Astrocyte (in vitro differentiated cells and primary cell): ENCODE data around the gene ZNF780B. TPM values are rescaled to one million over a fixed set of nuclear protein-coding genes. Genes with fewer than 3 reads are reported as not detected.
A peak's percentile ranks its signal among the peaks of the same experiment; 100 is the strongest.

ENCODE experiments used
- DNase-seq: peaks from one replicate; pipeline ENCODE4 v3.0.0-alpha.2; 2010; ENCODE audit warnings: low read depth
- FAIRE-seq: peaks from 2 replicates; lab custom pipeline; 2011; peaks lifted over from hg19 to GRCh38; lab: Jason Lieb, UNC
- H2AFZ ChIP-seq: 2 replicates; pipeline ENCODE4 v1.6.0; 2012; ENCODE audit warnings: low read depth, low read length, inconsistent platforms
- H3K27ac ChIP-seq: 2 replicates; pipeline ENCODE4 v1.5.1; 2011; ENCODE audit warnings: low read depth, low read length, inconsistent platforms
- H3K27me3 ChIP-seq: 2 replicates; pipeline ENCODE4 v1.6.0; 2011; ENCODE audit warnings: low read length, inconsistent platforms; ENCODE audit not compliant: insufficient read depth
- H3K36me3 ChIP-seq: 2 replicates; pipeline ENCODE4 v1.5.1; 2011; ENCODE audit warnings: low read length, inconsistent platforms; ENCODE audit not compliant: insufficient read depth
- H3K4me1 ChIP-seq: 2 replicates; pipeline ENCODE4 v1.5.1; 2011; ENCODE audit warnings: low read length, inconsistent platforms; ENCODE audit not compliant: insufficient read depth
- H3K4me2 ChIP-seq: 2 replicates; pipeline ENCODE4 v1.6.0; 2012; ENCODE audit warnings: low read length, inconsistent platforms
- H3K4me3 ChIP-seq: 2 replicates; pipeline ENCODE4 v1.5.1; 2011; ENCODE audit warnings: low read depth, mild to moderate bottlenecking, low read length, inconsistent platforms; ENCODE audit not compliant: insufficient read depth
- H3K79me2 ChIP-seq: 2 replicates; pipeline ENCODE4 v1.6.0; 2012; ENCODE audit warnings: mild to moderate bottlenecking, low read length, inconsistent platforms; ENCODE audit not compliant: insufficient read depth
- H3K9ac ChIP-seq: 2 replicates; pipeline ENCODE4 v1.6.0; 2012; ENCODE audit warnings: mild to moderate bottlenecking, low read length, inconsistent platforms
- H3K9me3 ChIP-seq: 2 replicates; pipeline ENCODE4 v1.5.1; 2012; ENCODE audit warnings: low read depth, mild to moderate bottlenecking, low read length, inconsistent platforms; ENCODE audit not compliant: insufficient read depth
- H4K20me1 ChIP-seq: 2 replicates; pipeline ENCODE4 v1.6.0; 2012; ENCODE audit warnings: low read length, inconsistent platforms; ENCODE audit not compliant: insufficient read depth
- H3K27ac Mint-ChIP-seq: one replicate; pipeline ENCODE4 v1.8.0; 2021; ENCODE audit warnings: mild to moderate bottlenecking, mixed read lengths; ENCODE audit not compliant: unreplicated experiment
- H3K27me3 Mint-ChIP-seq: one replicate; pipeline ENCODE4 v1.8.0; 2021; ENCODE audit warnings: low read depth, mixed read lengths; ENCODE audit not compliant: unreplicated experiment
- H3K36me3 Mint-ChIP-seq: one replicate; pipeline ENCODE4 v1.8.0; 2021; ENCODE audit warnings: low read depth, mixed read lengths; ENCODE audit not compliant: unreplicated experiment
- H3K4me1 Mint-ChIP-seq: one replicate; pipeline ENCODE4 v1.8.0; 2021; ENCODE audit warnings: low read depth, mixed read lengths; ENCODE audit not compliant: unreplicated experiment
- H3K4me3 Mint-ChIP-seq: one replicate; pipeline ENCODE4 v1.8.0; 2021; ENCODE audit warnings: mild to moderate bottlenecking, moderate library complexity, mixed read lengths; ENCODE audit not compliant: unreplicated experiment
- H3K9me3 Mint-ChIP-seq: one replicate; pipeline ENCODE4 v1.8.0; 2021; ENCODE audit warnings: mild to moderate bottlenecking, mixed read lengths; ENCODE audit not compliant: unreplicated experiment
- EZH2 ChIP-seq: IDR thresholded peaks from 2 replicates; pipeline ENCODE4 v1.6.1; 2012; ENCODE audit warnings: mild to moderate bottlenecking, low read length, inconsistent platforms; ENCODE audit not compliant: insufficient read depth
- total RNA-seq: library from RNA; stranded (reverse); gene quantifications from 2 replicates; pipeline ENCODE4 v1.2.1, GENCODE V29; 2021
- TF ChIP-seq, protein P1 (sequence below): IDR thresholded peaks from 2 replicates; pipeline ENCODE4 v1.5.1; 2011; ENCODE audit warnings: low read depth, mild to moderate bottlenecking, inconsistent platforms, low read length, moderate library complexity; ENCODE audit not compliant: insufficient read depth

ZNF780B gene
- total RNA-seq, 1 donor from 2014 or later = 12.0 TPM

DNA sequence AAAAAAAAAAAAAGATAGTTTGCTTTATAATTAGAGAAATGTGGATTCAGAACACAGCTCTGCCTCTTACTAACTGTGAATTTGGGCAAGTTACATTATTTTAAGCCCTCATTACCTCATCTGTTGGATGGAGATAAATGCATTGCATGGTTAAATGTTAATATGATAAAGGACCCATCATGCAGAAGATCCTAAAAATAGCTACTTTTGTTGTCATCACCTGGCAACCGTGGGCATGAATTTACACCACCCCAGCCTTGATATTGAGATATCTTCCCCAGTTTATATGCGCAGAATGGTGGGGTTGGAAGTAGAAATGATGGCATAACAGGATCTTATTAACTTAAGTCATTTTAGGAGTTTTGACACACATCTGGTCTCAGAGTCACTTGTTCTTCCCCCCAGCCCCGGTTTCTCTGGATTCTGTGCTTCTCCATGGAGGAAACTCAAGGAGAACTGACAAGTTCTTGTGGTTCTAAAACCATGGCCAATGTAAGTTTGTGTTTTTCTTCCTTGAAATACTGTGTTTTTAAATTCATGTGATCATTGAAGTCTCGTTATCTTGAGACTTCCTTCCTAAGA, 50.2 kb downstream of the ZNF780B start:
- Histone ChIP-seq H3K9me3 (no peaks in the 10 kb centered on the region), H3K4me1 (peaks cover 10% of the 10 kb centered on the region), H3K9ac (peak overlapping the region; percentile 5), H2AFZ (no peak overlapping the region), H3K79me2 (no peaks in the 10 kb centered on the region), H3K4me2 (peak overlapping the region; percentile 45), H3K4me3 (no peak overlapping the region), H3K27ac (peak overlapping the region; percentile 62), H3K36me3 (peaks cover 3% of the 10 kb centered on the region), H3K27me3 (no peaks in the 10 kb centered on the region), H4K20me1 (no peaks in the 10 kb centered on the region)
- H3K27ac Mint-ChIP-seq = peak overlapping the region; percentile 64
- FAIRE-seq = no peak
- peaks cover 5% of the 10 kb centered on the region for H3K4me1 Mint-ChIP-seq
- TF ChIP-seq EZH2 = no peak
- TF ChIP-seq, protein P1, sequence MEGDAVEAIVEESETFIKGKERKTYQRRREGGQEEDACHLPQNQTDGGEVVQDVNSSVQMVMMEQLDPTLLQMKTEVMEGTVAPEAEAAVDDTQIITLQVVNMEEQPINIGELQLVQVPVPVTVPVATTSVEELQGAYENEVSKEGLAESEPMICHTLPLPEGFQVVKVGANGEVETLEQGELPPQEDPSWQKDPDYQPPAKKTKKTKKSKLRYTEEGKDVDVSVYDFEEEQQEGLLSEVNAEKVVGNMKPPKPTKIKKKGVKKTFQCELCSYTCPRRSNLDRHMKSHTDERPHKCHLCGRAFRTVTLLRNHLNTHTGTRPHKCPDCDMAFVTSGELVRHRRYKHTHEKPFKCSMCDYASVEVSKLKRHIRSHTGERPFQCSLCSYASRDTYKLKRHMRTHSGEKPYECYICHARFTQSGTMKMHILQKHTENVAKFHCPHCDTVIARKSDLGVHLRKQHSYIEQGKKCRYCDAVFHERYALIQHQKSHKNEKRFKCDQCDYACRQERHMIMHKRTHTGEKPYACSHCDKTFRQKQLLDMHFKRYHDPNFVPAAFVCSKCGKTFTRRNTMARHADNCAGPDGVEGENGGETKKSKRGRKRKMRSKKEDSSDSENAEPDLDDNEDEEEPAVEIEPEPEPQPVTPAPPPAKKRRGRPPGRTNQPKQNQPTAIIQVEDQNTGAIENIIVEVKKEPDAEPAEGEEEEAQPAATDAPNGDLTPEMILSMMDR = no peak
- H3K36me3 Mint-ChIP-seq = peaks cover 27% of the 10 kb centered on the region
- no peak for DNase-seq
- no peaks in the 10 kb centered on the region for H3K27me3 Mint-ChIP-seq
- H3K9me3 Mint-ChIP-seq = peaks cover 11% of the 10 kb centered on the region
- H3K4me3 Mint-ChIP-seq = no peak overlapping the region

DNA sequence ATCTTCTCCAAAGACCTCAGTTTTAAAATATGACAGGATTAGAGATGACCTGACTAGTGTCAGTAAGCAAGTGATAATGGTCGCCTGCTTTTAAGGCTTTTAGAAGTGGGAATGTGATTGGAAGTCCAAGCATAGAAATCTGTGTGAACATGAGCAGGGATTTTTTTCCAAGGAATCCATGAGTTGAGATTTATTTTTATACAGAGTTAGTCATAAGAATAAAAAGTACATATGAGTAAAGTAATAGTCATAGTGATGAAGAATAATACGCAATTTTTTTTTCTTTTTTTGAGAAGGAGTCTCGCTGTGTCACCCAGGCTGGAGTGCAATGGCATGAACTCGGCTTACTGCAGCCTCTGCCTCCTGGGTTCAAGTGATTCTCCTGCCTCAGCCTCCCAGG, 57.5 kb downstream of the ZNF780B start:
- no peak overlapping the region for H2AFZ ChIP-seq
- no peak for TF ChIP-seq EZH2
- TF ChIP-seq, protein P1 = no peak
- H3K36me3 Mint-ChIP-seq = peaks cover 3% of the 10 kb centered on the region
- peaks cover 8% of the 10 kb centered on the region for H3K4me1 Mint-ChIP-seq
- H3K79me2 ChIP-seq = peaks cover 20% of the 10 kb centered on the region
- H3K4me3 Mint-ChIP-seq = peak overlapping the region; percentile 94
- no peaks in the 10 kb centered on the region for H3K27me3 Mint-ChIP-seq
- peak overlapping the region; percentile 89 for H3K27ac ChIP-seq
- no peaks in the 10 kb centered on the region for H3K36me3 ChIP-seq
- H3K9me3 Mint-ChIP-seq = no peaks in the 10 kb centered on the region
- H3K4me3 ChIP-seq = no peak overlapping the region
- DNase-seq (no peak), FAIRE-seq (no peak)
- peak overlapping the region; percentile 35 for H3K4me2 ChIP-seq
- H3K4me1 ChIP-seq = peaks cover 14% of the 10 kb centered on the region
- peaks cover 3% of the 10 kb centered on the region for H4K20me1 ChIP-seq
- peak overlapping the region; percentile 40 for H3K9ac ChIP-seq
- H3K27ac Mint-ChIP-seq = no peak overlapping the region
- H3K9me3 ChIP-seq = no peaks in the 10 kb centered on the region
- no peaks in the 10 kb centered on the region for H3K27me3 ChIP-seq

DNA sequence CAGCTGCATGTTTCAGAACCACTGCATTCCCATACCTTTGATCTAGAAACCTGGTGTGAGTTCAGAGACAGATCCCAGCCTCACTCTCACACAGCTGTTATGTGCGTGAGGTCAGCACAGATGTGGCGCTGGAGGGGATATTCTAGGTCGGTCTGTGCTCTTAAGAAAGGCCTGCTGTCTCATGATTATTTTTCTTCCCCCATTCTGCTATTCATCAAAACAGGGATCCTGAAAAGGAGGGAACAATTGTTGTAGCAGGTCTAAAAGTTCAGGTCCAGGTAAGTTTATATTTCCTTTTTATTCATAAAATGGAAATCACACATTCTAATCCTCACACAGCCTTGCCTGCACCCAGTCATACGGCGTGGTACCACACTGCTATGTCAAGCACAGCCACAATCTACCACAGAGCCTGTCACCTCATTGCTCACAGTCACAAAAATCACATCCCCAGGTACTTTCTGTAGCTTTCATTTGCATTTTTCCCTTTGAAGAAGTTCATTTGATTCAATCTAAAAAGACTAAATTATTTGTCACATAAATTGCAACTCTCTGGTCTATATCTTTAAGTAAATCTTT, 58.3 kb downstream of the ZNF780B start:
- TF ChIP-seq, protein P1 = no peak
- TF ChIP-seq EZH2 = no peak
- Histone ChIP-seq H3K27me3 (no peaks in the 10 kb centered on the region), H3K27ac (peak overlapping the region; percentile 89), H3K4me1 (peaks cover 14% of the 10 kb centered on the region), H3K4me2 (peak overlapping the region; percentile 89), H3K79me2 (peaks cover 25% of the 10 kb centered on the region), H3K9me3 (no peaks in the 10 kb centered on the region), H3K9ac (peak overlapping the region; percentile 90), H2AFZ (peak overlapping the region; percentile 91), H4K20me1 (peaks cover 3% of the 10 kb centered on the region), H3K4me3 (peak overlapping the region; percentile 78), H3K36me3 (no peaks in the 10 kb centered on the region)
- Mint-ChIP-seq H3K36me3 (peaks cover 8% of the 10 kb centered on the region), H3K4me1 (peaks cover 8% of the 10 kb centered on the region), H3K27me3 (no peaks in the 10 kb centered on the region), H3K27ac (peak overlapping the region; percentile 79), H3K9me3 (peaks cover 7% of the 10 kb centered on the region), H3K4me3 (peak overlapping the region; percentile 94)
- FAIRE-seq (no peak), DNase-seq (peak; percentile 14)
